HG02884 (cell line): ENCODE results near the gene PPP2R3B.
"Not testable (repeated sequence)": the region's sequence is repeated elsewhere in the genome, so short reads cannot be mapped to it uniquely, and the experiment has no call there.

Experiments used
- ATAC-seq: cut with Tn5 transposase; IDR thresholded peaks from one replicate; pipeline ENCODE4 v1.9.1; 2021; ENCODE audit warnings: mild to moderate bottlenecking, moderate library complexity; ENCODE audit not compliant: unreplicated experiment

PPP2R3B gene

DNA sequence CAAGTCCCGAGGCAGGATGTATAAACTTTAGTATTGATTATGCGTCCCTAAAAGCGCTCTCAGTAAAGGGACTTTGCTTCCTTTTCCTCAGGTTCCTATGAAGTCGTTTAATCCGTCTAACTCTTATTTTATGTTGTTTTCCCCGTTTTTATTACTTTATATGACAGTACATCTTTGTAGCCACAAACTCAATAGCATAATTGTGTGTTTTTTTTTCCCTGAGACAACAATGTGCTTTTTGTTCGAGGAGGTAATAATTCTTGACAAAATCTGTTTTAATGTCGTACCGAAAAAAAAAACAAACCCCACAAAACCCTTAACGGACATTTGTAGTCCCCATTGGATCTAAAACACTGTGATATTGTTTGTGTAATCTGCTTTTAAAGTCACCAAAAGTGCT is 17.9 kb upstream of the PPP2R3B start:
- ATAC-seq = no peak

DNA sequence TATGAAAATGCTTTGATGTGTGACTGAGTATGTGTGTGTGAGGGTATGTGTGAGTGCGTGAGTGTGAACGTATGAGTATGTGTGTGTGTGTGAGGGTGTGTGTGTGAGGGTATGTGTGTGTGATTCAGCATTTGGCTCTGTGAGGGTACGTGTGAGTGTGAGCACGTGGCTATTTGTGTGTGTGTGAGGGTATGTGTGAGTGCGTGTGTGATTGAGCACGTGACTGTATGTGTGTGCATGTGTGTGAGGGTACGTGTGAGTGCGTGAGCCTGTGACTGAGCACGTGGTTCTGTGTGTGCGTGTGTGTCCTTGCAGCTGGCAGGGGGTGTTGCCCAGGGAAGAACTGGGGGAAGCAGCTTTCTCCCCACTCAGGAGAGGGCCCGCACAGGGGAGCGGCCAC is 16.1 kb upstream of the PPP2R3B start:
- ATAC-seq = no peak

DNA sequence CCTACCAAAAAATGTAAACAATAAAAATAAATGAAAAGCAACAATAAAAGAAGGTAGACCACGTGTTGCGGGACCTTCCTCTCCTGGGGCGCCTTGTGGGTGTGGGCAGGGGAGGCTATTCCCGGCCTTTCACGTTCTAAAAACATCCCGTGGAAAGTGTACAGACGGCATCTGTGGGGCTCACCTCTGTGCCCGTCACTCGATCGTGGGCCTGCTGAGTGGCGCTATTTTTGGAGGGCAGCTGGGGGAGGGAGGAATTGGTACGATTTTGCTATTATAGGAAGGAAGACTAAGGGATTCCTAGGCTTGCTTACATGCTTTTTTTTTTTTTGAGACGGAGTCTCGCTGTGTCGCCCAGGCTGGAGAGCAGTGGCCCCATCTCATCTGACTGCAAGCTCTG is 13.6 kb upstream of the PPP2R3B start:
- ATAC-seq = no peak

DNA sequence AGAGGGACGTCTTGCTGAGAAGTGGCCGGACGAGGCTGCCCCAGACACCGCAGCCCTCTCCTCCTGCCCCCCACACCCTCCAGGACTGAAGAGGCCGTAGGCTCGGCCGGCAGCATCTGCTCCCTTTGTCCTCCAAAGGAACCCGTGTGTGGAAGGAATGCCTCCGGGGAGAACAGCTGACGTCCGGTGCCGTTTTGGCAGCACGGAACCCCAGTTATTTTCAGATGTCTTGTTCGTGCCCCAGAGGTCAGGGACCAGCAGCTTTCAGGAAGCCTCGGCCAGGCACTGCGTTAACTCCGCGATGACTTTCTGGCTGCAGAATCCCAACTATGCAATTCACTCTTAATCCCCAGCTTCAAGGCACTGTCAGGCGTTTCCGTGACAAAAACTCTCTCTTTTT is 10.9 kb upstream of the PPP2R3B start:
- ATAC-seq = no peak

DNA sequence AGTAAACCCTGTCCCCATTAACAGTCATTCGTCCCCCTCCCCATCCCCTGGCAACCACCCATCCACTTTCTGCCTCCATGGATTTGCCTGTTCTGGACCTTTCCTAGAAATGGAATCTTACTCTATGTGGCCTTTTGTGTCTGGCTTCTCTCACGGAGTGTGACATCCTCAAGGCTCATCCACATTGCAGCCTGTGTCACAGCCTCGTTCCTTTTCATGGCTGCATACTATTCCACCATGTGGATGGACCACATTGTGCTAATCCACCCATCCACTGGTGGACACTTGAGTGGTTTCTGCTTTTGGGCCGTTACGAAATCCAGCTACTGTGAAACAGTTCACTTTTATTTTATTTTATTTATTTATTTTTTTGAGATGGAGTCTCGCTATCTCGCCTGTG is 8.1 kb upstream of the PPP2R3B start:
- no peak for ATAC-seq

DNA sequence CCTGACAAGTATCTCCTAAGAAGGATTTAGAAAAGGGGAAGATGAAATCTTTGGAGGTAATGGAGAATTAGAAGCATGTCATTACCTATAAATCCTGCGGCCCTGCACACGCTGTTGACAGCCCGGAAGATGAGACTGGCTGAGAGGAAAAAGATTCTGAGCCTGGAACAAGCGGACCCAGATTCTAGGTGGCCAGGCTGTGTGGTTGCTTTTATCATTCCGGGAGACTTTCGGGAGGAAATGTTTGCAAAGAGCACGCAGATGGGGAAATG is 5.8 kb upstream of the PPP2R3B start:
- no peak for ATAC-seq

DNA sequence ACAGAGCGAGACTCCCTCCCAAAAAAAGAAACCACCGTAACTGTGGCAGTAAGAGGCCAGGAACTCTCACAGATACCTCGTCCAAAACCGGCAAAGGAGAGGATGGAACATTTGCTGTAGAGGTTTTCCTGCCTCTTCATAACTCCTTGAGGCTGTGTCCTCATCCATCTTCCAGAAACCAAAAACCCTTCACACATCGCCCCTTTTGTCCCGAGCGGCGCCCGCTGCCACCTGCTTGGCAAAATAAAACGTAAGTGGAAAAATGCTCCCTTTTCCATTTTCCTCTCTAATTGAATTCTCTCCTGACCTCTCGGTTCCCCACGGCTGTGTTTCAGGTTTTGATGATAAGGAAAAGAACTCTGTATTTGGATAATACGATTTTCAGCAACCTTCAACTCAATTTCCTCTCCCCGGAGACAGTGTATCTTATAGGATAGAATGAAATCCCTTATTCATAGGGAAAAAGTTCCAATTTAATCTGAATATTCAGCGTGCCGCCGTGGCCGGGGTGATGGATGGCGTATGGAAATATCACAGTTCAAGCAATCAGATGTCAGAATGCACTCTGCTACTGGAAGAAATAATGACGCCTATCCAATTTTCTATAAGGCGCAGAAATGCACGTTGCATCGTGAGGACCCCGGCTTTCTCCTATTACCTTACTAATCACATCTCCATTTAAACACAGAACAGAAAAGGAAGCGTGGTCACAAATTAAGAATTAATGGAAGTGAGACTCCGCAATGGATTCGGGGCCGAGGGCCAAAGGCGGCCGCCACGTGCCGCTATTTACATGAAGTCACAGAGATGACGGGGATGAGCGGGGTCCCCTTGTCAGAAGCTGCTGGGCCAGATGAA is 5.2 kb upstream of the PPP2R3B start:
- no peak for ATAC-seq

DNA sequence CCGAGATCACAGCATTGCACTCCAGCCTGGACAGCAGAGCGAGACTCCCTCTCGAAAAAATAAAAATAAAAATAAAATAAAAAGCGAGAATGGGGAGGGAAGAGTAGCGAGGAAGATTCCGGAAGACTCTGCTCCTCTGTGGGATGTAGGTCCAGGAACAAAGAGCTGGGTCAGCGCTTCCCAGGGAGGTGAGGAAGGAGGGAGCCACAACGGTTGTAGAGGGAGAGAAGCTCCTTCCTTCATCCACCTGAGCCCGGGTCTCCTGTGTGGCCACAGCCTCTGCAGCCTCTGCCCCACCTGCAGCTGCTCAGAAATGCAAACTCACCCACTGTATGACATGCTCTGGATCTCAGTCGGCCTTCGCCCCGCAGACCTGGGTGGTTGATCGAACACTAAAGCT is 3.8 kb upstream of the PPP2R3B start:
- no peak for ATAC-seq

DNA sequence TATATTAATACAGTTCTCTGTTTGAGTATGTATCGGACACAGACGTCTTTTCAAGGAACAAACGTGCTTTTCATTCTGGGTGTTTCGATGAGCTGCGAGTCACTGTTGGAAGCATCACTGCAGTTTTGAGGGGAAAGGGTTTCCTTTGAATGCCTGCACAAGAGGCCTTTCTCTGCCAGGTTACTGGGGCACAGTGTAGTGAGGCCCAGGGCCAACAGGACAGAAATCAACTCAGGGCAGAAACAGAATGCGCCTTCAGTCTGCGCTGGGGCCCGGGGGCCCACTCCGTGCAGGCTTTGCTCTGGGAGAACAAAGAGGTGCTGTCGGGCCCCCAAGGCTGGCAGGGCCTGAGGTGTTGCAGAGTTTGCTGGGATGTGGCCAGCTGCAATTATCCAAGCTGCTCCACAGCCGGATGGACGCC is 2.3 kb upstream of the PPP2R3B start:
- ATAC-seq = no peak

DNA sequence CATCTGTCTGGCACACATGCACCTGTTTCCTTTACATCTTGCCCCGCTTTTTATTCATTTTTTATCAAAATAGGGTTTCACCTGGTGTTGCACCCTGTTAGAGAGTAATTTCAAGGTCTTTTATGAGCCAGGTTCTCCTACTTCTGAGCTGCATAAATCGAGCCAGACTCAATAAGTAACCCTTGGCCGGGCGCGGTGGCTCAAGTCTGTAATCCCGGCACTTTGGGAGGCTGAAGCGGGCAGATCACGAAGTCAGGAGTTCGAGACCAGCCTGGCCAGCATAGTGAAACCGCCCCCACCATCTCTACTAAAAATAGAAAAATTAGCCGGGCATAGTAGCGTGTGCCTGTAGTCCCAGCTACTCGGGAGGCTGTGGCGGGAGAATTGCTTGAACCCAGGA is 1.0 kb upstream of the PPP2R3B start:
- ATAC-seq = no peak

DNA sequence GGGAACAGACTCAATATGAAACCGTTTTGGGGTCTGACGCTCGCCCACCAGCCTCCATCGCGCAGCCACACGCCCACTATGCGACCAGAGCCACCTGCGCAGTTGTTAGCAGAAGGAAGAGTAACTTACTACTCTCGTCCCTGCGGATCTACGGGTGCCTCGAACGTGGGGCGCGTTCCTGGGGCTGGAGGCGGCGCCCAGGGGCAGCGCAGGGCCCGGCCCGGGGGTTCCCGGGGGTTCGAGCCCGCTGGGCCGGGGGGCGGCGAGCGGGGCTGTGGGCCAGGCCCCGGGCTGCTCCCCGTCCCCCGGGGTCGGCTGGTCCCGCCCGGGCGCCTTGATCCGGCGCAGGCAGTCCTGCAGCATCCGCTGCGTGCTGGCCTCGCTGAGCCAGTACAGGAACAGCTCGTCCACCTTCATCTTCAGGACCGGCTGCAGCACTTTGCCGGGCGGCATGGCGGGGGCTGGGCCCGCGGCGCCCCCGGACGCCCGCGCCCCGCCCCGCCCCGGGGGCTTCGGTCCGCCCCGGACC is 404 bp downstream of the PPP2R3B start:
- peak; percentile 26 for ATAC-seq

DNA sequence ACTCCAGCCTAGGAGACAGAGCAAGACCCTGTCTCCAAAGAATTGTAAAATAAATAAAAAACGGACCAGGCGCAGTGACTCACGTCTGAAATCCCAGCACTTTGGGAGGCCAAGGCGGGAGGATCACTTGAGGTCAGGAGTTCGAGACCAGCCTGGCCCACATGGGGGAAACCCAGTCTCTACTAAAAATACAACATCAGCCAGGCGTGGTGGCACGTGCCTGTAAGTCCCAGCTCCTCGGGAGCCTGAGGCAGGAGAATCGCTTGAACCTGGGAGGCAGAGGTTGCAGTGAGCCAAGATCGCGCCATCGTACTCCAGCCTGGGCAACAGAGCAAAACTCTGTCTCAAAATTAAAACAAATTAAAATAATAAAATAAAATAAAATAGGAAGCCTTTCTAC is 971 bp downstream of the PPP2R3B start:
- not testable (repeated sequence) for ATAC-seq

DNA sequence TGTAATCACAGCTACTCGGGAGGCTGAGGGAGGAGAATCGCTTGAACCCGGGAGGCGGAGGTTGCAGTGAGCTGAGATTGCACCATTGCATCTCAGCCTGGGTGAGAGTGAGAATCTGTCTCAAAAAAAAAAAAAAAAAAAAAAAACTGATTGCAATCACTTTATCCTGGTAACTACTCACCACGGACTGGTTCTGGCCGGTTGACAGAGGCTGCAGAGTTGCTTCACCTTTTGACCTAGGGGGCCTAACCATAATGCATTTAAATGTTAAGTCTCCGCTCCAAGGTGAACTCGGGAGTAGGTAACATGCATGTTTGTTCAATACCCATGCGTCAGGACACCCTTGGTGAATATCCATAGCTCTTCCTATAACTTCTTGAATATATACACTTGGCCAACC is 1.8 kb downstream of the PPP2R3B start:
- ATAC-seq = no peak

DNA sequence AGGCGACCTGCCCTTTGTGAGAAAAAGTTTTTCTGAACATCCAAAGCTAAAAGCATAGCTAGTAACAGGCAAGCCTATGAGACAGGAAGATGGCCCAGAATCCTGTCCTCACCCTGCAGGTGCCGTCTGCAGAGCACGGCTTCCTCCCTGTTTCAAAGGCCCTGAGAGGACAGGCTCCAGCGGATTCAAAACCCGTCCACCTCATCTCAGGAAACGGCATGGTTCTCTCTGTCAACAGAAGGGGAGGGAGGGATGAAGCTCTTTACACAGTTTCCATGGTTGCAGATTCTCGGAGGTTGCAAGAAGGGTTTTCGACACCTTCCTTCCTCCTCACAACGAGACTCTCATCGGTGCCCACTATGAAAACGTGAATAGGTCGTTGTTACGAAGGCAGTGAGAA is 8.3 kb downstream of the PPP2R3B start:
- no peak for ATAC-seq

DNA sequence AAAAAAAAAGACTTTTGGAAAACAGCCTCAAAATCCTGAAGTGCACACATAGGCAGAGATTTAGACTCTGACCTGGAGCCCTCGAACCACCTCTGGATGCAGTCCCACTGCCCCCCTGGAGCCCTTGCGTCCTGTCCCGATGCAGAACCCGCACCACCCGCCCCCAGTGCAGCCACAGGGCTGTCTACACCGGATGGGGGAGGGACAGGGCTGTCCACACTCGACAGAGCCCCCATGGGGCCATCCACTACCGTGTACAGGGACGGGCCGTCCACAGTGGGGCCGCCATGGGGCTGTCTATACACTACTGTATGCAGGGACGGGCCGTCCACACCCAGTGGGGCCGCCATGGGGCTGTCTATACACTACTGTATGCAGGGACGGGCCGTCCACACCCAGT is 10.5 kb downstream of the PPP2R3B start:
- ATAC-seq = not testable (repeated sequence)

DNA sequence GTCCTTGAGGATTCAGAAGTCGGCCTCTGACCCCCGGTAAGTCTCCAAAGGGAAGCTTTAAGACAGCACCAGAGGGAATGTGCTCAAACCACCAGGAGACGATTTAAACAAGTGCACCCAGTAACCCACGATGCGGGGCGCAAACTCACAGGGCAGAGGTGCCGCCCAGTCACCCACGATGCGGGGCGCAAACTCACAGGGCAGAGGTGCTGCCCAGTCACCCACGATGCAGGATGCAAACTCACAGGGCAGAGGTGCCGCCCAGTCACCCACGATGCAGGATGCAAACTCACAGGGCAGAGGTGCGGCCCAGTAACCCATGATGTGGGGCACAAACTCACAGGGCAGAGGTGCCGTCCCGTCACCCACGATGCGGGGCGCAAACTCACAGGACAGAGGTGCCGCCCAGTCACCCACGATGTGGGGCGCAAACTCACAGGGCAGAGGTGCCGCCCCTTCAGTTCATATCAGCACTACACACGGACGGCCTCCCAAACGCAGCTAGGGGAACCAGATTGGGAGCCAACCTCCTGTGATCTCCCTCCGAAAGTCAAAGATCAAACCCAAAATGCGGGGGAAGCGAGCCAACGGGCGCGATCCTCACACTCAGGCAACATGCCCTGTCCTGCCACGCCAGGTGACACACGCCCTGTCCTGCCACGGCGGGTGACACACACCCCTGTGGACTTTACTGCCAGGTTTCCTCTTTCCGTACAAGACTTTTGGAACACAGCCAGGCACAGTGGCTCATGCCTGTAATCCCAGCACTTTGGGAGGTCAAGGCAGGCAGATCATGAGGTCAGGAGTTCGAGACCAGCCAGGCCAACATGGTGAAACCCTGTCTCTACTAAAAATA is 11.3 kb downstream of the PPP2R3B start:
- no peak for ATAC-seq

DNA sequence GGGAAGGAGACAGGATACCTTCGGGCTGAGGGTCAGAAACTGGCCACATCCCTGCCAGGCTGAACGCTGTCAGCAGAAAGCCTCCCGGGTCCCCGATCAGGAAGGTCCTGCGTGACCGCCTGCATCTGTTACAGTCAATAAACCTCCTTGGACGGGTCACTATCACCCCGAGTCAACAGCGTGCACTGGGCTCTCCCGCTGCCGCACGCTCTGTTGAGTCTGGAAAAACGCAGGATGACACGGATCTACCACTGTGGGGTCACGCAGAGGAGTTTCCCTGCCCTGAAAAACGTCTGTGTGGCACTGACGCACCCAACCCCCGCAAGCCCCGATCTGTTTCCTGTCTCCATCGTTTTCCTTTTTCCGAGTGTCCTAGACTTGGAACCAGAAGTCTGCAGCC is 12.1 kb downstream of the PPP2R3B start:
- no peak for ATAC-seq

DNA sequence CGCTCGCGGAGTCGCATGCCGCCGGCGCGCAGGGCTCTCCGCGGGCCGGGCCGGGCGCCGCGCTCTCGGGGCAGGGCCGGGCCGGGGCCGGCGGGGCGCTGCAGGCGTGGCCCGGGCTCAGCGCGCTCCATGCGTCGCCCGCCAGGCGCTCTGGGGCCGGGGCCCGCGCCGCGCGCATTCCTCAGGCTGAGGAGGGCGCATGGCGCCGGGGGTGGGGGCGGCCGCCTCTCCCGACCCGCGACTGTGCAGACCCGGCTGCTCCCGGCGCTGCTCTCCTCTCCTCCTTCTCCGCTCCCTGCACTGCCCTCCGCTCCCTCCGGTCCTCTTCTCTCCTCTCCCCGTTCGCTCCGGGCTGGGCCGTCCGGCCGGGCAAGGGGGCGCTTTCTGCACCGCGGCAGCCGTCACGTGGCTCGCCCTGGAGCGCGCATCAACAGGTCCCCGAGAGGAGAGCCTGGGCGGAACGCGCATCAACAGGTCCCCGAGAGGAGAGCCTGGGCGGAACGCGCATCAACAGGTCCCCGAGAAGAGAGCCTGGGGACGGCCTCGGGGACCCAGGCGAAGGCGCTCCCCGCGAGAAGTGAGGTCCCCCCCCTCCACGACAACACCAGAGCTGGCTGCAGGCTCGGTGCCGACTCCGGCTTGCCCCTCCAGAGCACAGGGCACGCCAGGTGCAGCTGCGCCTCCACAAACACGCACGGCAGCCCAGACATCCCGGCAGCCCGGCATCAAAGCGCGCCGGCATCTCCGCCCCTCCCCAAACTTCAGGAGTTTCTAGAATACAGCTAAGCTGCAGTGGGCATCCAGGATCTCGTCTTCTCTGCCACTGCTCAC is 12.9 kb downstream of the PPP2R3B start:
- ATAC-seq = no peak

DNA sequence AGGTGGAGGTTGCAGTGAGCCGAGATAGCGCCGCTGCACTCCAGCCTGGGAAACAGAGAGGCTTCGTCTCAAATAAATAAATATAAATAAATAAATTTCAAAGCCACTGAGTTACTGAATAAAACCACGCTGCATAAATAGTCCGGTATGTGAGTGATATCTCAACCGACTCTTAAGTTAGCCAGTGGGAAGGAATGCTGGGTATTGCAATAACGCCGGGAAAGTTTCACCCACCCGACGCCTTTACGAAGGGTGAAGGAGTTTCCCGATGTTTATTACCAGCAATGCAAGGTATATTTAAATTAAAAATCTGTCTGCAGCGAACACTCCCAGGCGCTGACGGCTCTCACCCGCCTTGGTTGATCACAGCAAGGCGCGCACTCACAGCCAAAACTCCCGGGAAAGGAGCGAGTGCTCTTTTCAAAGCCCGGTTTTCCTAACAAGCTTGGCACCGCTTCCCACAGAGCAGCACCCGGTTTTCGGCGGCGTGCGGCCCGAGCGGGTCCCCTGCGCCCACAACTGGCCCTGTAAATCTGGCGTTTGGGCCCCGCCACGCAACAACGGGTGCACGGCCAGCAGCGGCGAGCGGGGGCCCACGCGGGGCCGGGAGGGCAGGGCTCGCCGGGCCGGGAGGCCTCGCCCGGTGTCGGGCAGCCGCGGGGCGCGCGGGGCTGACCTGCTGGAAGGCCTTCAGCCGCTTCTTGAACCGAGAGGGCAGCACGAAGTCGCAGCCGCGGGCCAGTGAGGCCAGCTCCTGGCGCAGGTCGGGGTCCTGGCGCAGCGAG is 13.7 kb downstream of the PPP2R3B start:
- no peak for ATAC-seq

DNA sequence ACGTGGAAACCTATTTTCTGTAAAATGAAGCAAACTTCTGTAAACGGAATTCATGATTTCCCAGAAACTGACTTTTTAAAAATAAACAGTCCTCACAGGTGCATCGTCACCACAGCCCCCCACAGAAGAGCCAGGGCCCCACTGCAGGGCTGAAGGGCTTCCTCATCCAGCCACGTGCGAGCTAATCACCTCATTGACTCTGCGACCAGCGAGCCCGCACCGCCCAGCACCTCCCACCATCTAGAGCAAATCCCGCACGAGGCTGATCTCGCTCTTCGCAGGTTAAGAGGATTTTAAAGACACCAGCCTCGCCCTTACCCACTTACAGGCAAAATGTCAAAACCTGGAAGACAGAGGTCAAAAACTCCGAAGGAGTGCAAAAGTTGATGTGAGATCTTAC is 14.8 kb downstream of the PPP2R3B start:
- no peak for ATAC-seq
